ENCODE measurements around the gene MAF. TPM values are rescaled to one million over a fixed set of nuclear protein-coding genes. Genes with fewer than 3 reads are reported as not detected.

Gene MAF
- total and polyA plus RNA-seq, 2 of the 4 experiments (the other 2 are of a cell fraction): under 0.01 to 0.02 TPM

DNA sequence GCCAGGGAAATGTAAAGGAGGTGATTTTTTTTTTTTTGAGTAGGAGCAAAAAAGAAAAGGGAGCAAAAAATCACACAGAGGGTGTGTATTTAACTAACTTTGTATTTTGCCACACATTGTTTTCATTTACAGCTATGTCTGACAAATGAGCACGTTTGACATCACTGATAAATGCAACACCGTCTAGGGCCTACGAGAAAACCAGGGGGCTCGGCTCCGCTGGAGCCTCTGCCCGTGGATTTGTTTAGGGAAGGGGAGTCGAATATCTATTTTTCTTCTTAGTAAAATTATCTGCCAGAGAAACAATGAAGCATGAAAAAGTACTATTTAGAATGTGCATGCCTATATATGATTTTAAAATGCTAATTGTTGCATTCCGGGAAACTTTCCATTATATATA is 6.8 kb downstream of the MAF start:
- no peaks in the 10 kb centered on the region for H3K36me3 ChIP-seq (ENCODE audit: control insufficient read depth, insufficient read depth, low read length)
- no peaks in the 10 kb centered on the region for H4K20me1 ChIP-seq (ENCODE audit: insufficient read depth, low read length)
- no peaks in the 10 kb centered on the region for H3K4me1 ChIP-seq (ENCODE audit: control insufficient read depth, insufficient read depth, low read length)
- no peak overlapping the region for H3K18ac ChIP-seq (ENCODE audit: low read depth, low read length)
- H3K27me3 ChIP-seq (ENCODE audit: control insufficient read depth, insufficient read depth, low read length): peaks cover 3% of the 10 kb centered on the region
- POLR2A ChIA-PET (ENCODE audit: unreplicated experiment): no interaction called here
- no TSS peak for BruUV-seq (replicated peaks)
- H3K79me1 ChIP-seq (ENCODE audit: low read depth in 1 of 2, low read length in 2 of 2): no peaks in the 10 kb centered on the region
- H3K4me2 ChIP-seq (ENCODE audit: low read depth, low read length): no peak overlapping the region
- no peak overlapping the region for H2BK5ac ChIP-seq (ENCODE audit: low read depth, low read length, poor library complexity, severe bottlenecking)
- H3K9me1 ChIP-seq (ENCODE audit: insufficient read depth, low read length): no peaks in the 10 kb centered on the region
- H3K14ac ChIP-seq (replicated peaks; ENCODE audit: low read depth, low read length): no peak overlapping the region
- H3K56ac ChIP-seq (ENCODE audit: extremely low read depth, insufficient read depth, low read length): no peak overlapping the region
- H3K4me3 ChIP-seq (ENCODE audit: insufficient read depth, low read depth, low read length): no peak overlapping the region
- no peak overlapping the region for H2BK20ac ChIP-seq (ENCODE audit: low read depth, low read length)
- no peak overlapping the region for H3K27ac ChIP-seq (ENCODE audit: insufficient read depth, low read length)
- H3K9me3 ChIP-seq (ENCODE audit: control insufficient read depth, insufficient read depth, low read length): peaks cover 2% of the 10 kb centered on the region; the same call in 1 of the 2 replicates
- H2AK9ac ChIP-seq (replicated peaks; ENCODE audit: low read depth, low read length, poor library complexity): no peak overlapping the region
- CTCF ChIA-PET: no interaction called here
- no peak overlapping the region for H4K91ac ChIP-seq (ENCODE audit: insufficient read depth, low read depth, low read length)
- no peak for TF ChIP-seq SMC3 (IDR thresholded peaks at IDR 0.05; ENCODE audit: low read depth, low read length)
- no peak for TF ChIP-seq MXI1 (IDR thresholded peaks at IDR 0.05; ENCODE audit: borderline replicate concordance, low read depth, low read length)
- no peak for TF ChIP-seq BHLHE40 (IDR thresholded peaks at IDR 0.05; ENCODE audit: low read depth, low read length)
- TF ChIP-seq CHD1 (IDR thresholded peaks at IDR 0.05; ENCODE audit: low read depth, low read length): no peak
- TF ChIP-seq, protein P1, sequence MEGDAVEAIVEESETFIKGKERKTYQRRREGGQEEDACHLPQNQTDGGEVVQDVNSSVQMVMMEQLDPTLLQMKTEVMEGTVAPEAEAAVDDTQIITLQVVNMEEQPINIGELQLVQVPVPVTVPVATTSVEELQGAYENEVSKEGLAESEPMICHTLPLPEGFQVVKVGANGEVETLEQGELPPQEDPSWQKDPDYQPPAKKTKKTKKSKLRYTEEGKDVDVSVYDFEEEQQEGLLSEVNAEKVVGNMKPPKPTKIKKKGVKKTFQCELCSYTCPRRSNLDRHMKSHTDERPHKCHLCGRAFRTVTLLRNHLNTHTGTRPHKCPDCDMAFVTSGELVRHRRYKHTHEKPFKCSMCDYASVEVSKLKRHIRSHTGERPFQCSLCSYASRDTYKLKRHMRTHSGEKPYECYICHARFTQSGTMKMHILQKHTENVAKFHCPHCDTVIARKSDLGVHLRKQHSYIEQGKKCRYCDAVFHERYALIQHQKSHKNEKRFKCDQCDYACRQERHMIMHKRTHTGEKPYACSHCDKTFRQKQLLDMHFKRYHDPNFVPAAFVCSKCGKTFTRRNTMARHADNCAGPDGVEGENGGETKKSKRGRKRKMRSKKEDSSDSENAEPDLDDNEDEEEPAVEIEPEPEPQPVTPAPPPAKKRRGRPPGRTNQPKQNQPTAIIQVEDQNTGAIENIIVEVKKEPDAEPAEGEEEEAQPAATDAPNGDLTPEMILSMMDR (conservative IDR thresholded peaks at IDR 0.05; ENCODE audit: low read depth, low read length): no peak
- no peak overlapping the region for H2AK5ac ChIP-seq (ENCODE audit: low read depth, low read length)
- no peak overlapping the region for H4K5ac ChIP-seq (ENCODE audit: low read depth, low read length)
- dilution Hi-C loops (cut with HindIII; ENCODE audit: low sequenced_read_pairs, unreplicated experiment): no loop called here
- H4K8ac ChIP-seq (ENCODE audit: low read depth in 2 of 2, low read length in 2 of 2): no peak overlapping the region
- ATAC-seq (ENCODE audit: low read depth) (no peak), DNase-seq (no peak)
- no peak overlapping the region for H3K9ac ChIP-seq (ENCODE audit: low read depth, low read length)
- intact Hi-C loops (cut with micrococcal nuclease): no loop called here
- 75% methylated on average over 4 of the region's 8 CpGs; no CpG with 5 or more reads in 1 of the 2 experiments for WGBS, 2 experiments (ENCODE audit: extremely low coverage in 2 of 2, insufficient read length in 1 of 2)
- H3K4ac ChIP-seq (ENCODE audit: low read depth, low read length): no peak overlapping the region
- H2BK15ac ChIP-seq (ENCODE audit: low read depth, low read length): no peak overlapping the region
- no peak overlapping the region for H2BK120ac ChIP-seq (ENCODE audit: low read depth, low read length)
- H2AFZ ChIP-seq (replicated peaks; ENCODE audit: low read length, poor library complexity): no peak overlapping the region
- in situ Hi-C loops (cut with MboI; ENCODE audit: low sequenced_read_pairs): no loop called here
- H3K23ac ChIP-seq (ENCODE audit: low read depth, low read length): no peak overlapping the region

Data from IMR-90 (cell line).